Panc1 (cell line): ENCODE measurements around the gene HOXB7. TPM values are rescaled to one million over a fixed set of nuclear protein-coding genes. Genes with fewer than 3 reads are reported as not detected.

Experiments used
- ATAC-seq: fragments of 200-7000 bp; cut with Tn5 transposase; 2 replicates; pipeline ENCODE4 v1.9.1; 2020; ENCODE audit warnings: mild to moderate bottlenecking, moderate library complexity
- BruUV-seq: library from RNA; stranded (reverse); fragments of 400-500 nt; replicated peaks from 2 replicates; lab custom pipeline; 2021; lab: Mats Ljungman, UMichigan
- CTCF ChIA-PET: fragments of 300-600 bp; sonication (Branson Sonifier 250); formaldehyde crosslinking; loops from one replicate; lab custom pipeline; 2022; ENCODE audit warnings: antibody characterized with exemption; lab: Charles Lee
- POLR2A ChIA-PET: fragments of 300-600 bp; sonication (Branson Sonifier 250); formaldehyde crosslinking; loops from one replicate; lab custom pipeline; 2022; ENCODE audit warnings: antibody characterized with exemption; lab: Charles Lee
- DNase-seq: peaks from one replicate; pipeline ENCODE4 v3.0.0-alpha.2; 2010; ENCODE audit warnings: low read depth, low spot score
- H3K27ac ChIP-seq: 2 replicates; pipeline ENCODE4 v1.5.1; 2011; ENCODE audit warnings: mild to moderate bottlenecking, low read length, inconsistent platforms
- H3K27me3 ChIP-seq: fragments of 200-500 bp; sonication (Bioruptor generic); 2 replicates; pipeline ENCODE4 v1.6.0; 2014; ENCODE audit warnings: low read length, inconsistent platforms; ENCODE audit not compliant: control insufficient read depth, insufficient read depth
- H3K36me3 ChIP-seq: fragments of 200-500 bp; sonication (Bioruptor generic); 2 replicates; pipeline ENCODE4 v1.5.1; 2014; ENCODE audit warnings: inconsistent platforms, mild to moderate bottlenecking, low read length, moderate library complexity; ENCODE audit not compliant: control insufficient read depth, insufficient read depth
- H3K4me1 ChIP-seq: 2 replicates; pipeline ENCODE4 v1.5.1; 2011; ENCODE audit warnings: inconsistent platforms, mild to moderate bottlenecking, low read length, moderate library complexity; ENCODE audit not compliant: control insufficient read depth, insufficient read depth
- H3K4me3 ChIP-seq, 2 experiments: 2 replicates each; pipeline ENCODE4 v1.5.1; 2011 to 2012; ENCODE audit warnings: low read depth in 2 of 2, low read length in 2 of 2, mild to moderate bottlenecking in 2 of 2, inconsistent platforms in 1 of 2, moderate library complexity in 1 of 2
- H3K9me3 ChIP-seq: fragments of 200-500 bp; sonication (Bioruptor generic); 2 replicates; pipeline ENCODE4 v1.5.1; 2014; ENCODE audit warnings: low read depth, mild to moderate bottlenecking, inconsistent platforms, low read length, moderate library complexity; ENCODE audit not compliant: control insufficient read depth, insufficient read depth
- CTCF ChIP-seq: fragments of 450-650 bp; IDR thresholded peaks from 2 replicates; pipeline ENCODE4 v1.5.1; 2017; ENCODE audit warnings: mild to moderate bottlenecking
- POLR2AphosphoS5 ChIP-seq: IDR thresholded peaks from 2 replicates; pipeline ENCODE4 v1.6.1; 2012; ENCODE audit warnings: mild to moderate bottlenecking, low read depth, low read length, moderate library complexity
- REST ChIP-seq, 2 experiments: IDR thresholded peaks; 2 replicates each; pipeline ENCODE4 v1.6.1; 2011 to 2012; ENCODE audit warnings: low read depth in 2 of 2, control low read depth in 1 of 2, low read length in 1 of 2, mild to moderate bottlenecking in 1 of 2, moderate library complexity in 1 of 2; ENCODE audit not compliant: insufficient read depth in 1 of 2
- SIN3A ChIP-seq: IDR thresholded peaks from 2 replicates; pipeline ENCODE4 v1.6.1; 2012; ENCODE audit warnings: low read depth, mild to moderate bottlenecking, low read length, moderate library complexity, borderline replicate concordance; ENCODE audit not compliant: insufficient read depth
- TCF7L2 ChIP-seq: IDR thresholded peaks from 2 replicates; pipeline ENCODE4 v1.6.1; 2011; ENCODE audit warnings: mild to moderate bottlenecking, low read depth, low read length, inconsistent platforms
- in situ Hi-C: cut with HindIII; loops from 2 replicates; pipeline ENCODE4 v1.10.0; 2016; ENCODE audit warnings: low sequenced_read_pairs, low pct_unique_long_range_greater_than_20kb
- intact Hi-C: fragments of 100-400 bp; cut with micrococcal nuclease; formaldehyde crosslinking; loops from one replicate; pipeline ENCODE4 v1.10.0; 2022; ENCODE audit not compliant: unreplicated experiment
- total RNA-seq: library from RNA; stranded (reverse); gene quantifications from one replicate; pipeline ENCODE4 v1.2.1, GENCODE V29; 2021; ENCODE audit not compliant: unreplicated experiment

HOXB7 gene
- total RNA-seq, 1 experiment from 2014 or later: 44.0 TPM

- no peak for ATAC-seq
- Histone ChIP-seq H3K4me1 (peaks cover 94% of the 10 kb centered on the region), H3K9me3 (no peaks in the 10 kb centered on the region), H3K36me3 (peaks cover 4% of the 10 kb centered on the region; the same call in 1 of the 2 replicates), H3K27me3 (no peaks in the 10 kb centered on the region), H3K4me3 (peak overlapping the region; percentile 16 to 36; a peak in 3 of 4 replicates), H3K27ac (peak overlapping the region; percentile 97)
- POLR2A ChIA-PET: no interaction called here
- intact Hi-C loops: no loop called here
- BruUV-seq: no TSS peak
- DNase-seq: no peak
- no peak for TF ChIP-seq TCF7L2
- CTCF ChIA-PET: interaction anchor here (0.7 kb wide), 2 partner anchors 15 to 20 kb away, joined by 3 read pairs; no protein-coding TSS in a partner anchor
- in situ Hi-C loops: no loop called here
Measured at GRCh38 chr17:48563867-48564187, 47.0 kb downstream of the HOXB7 start.

GRCh38 chr17:48563385-48563838 lies 47.4 kb downstream of the HOXB7 start:
- in situ Hi-C loops: no loop called here
- H3K27me3 ChIP-seq: no peaks in the 10 kb centered on the region
- no TSS peak for BruUV-seq
- ATAC-seq (peak; percentile 10; the same call in 1 of the 2 replicates), DNase-seq (no peak)
- H3K4me3 ChIP-seq: peak overlapping the region; percentile 16 to 36; a peak in 3 of 4 replicates
- TF ChIP-seq REST (IDR thresholded peaks at IDR 0.05; ENCODE audit: insufficient read depth in 1 of 2, low read depth in 2 of 2, low read length in 1 of 2) (no peak), SIN3A (no peak), CTCF (no peak), TCF7L2 (no peak), POLR2AphosphoS5 (peak; percentile 31)
- intact Hi-C loops: no loop called here
- ChIA-PET CTCF (interaction anchor here (0.5 to 0.7 kb wide), 3 partner anchors 11 to 20 kb away, joined by 3 to 4 read pairs (median 3); no protein-coding TSS in a partner anchor), POLR2A (no interaction called here)
- H3K4me1 ChIP-seq: peaks cover 95% of the 10 kb centered on the region
- no peaks in the 10 kb centered on the region for H3K9me3 ChIP-seq
- H3K27ac ChIP-seq: peak overlapping the region; percentile 97
- peaks cover 4% of the 10 kb centered on the region; the same call in 1 of the 2 replicates for H3K36me3 ChIP-seq

GRCh38 chr17:48562934-48563333 lies 47.9 kb downstream of the HOXB7 start:
- H3K4me1 ChIP-seq: peaks cover 95% of the 10 kb centered on the region
- in situ Hi-C loops: no loop called here
- intact Hi-C loops: no loop called here
- no peak for TF ChIP-seq REST (IDR thresholded peaks at IDR 0.05; ENCODE audit: insufficient read depth in 1 of 2, low read depth in 2 of 2, low read length in 1 of 2)
- no peak for TF ChIP-seq SIN3A
- TF ChIP-seq POLR2AphosphoS5: no peak
- no peak for TF ChIP-seq TCF7L2
- no peak for TF ChIP-seq CTCF
- POLR2A ChIA-PET: interaction anchor here (0.5 kb wide), 1 partner anchor 494 kb away, joined by 7 read pairs; no protein-coding TSS in a partner anchor
- DNase-seq (no peak), ATAC-seq (0 out of 2 replicates have a peak, but pooled peaks have one; percentile 0)
- CTCF ChIA-PET: interaction anchor here (0.5 to 0.6 kb wide), 2 partner anchors 11 to 268 kb away, joined by 3 to 4 read pairs; no protein-coding TSS in a partner anchor
- peak overlapping the region; percentile 16 to 36; a peak in 3 of 4 replicates for H3K4me3 ChIP-seq
- H3K27me3 ChIP-seq: no peaks in the 10 kb centered on the region
- no TSS peak for BruUV-seq
- no peaks in the 10 kb centered on the region for H3K9me3 ChIP-seq
- H3K27ac ChIP-seq: peak overlapping the region; percentile 97
- H3K36me3 ChIP-seq: peaks cover 4% of the 10 kb centered on the region; the same call in 1 of the 2 replicates
